CD14-positive monocyte (primary cell): ENCODE results near the gene DLGAP1. TPM values are rescaled to one million over a fixed set of nuclear protein-coding genes. Genes with fewer than 3 reads are reported as not detected.
A peak's percentile ranks its signal among the peaks of the same experiment; 100 is the strongest.

Source experiments
- DNase-seq, 3 donors: peaks; one replicate each; pipeline ENCODE4 v3.0.0-alpha.2; 2011 to 2022
- H2AFZ ChIP-seq: 2 replicates; pipeline ENCODE4 v1.6.0; 2012; ENCODE audit warnings: mild to moderate bottlenecking, low read depth, low read length, inconsistent platforms; ENCODE audit not compliant: insufficient read depth, poor library complexity, severe bottlenecking
- H3K27ac ChIP-seq, 2 donors: 1 replicate in 1 of 2; 2 replicates in 1 of 2; pipeline ENCODE4 v1.5.1; 2012 to 2013; ENCODE audit warnings: low read length in 2 of 2, control low read depth in 1 of 2, inconsistent platforms in 1 of 2, low read depth in 1 of 2, mild to moderate bottlenecking in 1 of 2
- H3K27me3 ChIP-seq, 2 donors: one replicate each; pipeline versions ENCODE4 v1.6.0 to v1.6.1; 2011 to 2013; ENCODE audit warnings: low read length in 2 of 2; ENCODE audit not compliant: control insufficient read depth in 2 of 2, insufficient read depth in 2 of 2
- H3K36me3 ChIP-seq, 2 donors: replicated peaks in 1 of 2; 1 replicate in 1 of 2; 2 replicates in 1 of 2; pipeline versions ENCODE4 v1.5.1 to v1.6.1; 2012 to 2013; ENCODE audit warnings: low read length in 2 of 2, control low read depth in 1 of 2, inconsistent platforms in 1 of 2, mild to moderate bottlenecking in 1 of 2; ENCODE audit not compliant: insufficient read depth in 2 of 2, control insufficient read depth in 1 of 2
- H3K4me1 ChIP-seq, 2 donors: 1 replicate in 1 of 2; 2 replicates in 1 of 2; pipeline versions ENCODE4 v1.5.1 to v1.6.1; 2012 to 2013; ENCODE audit warnings: low read length in 2 of 2, control low read depth in 1 of 2, inconsistent platforms in 1 of 2, mild to moderate bottlenecking in 1 of 2, moderate library complexity in 1 of 2; ENCODE audit not compliant: insufficient read depth in 2 of 2, control insufficient read depth in 1 of 2
- H3K4me2 ChIP-seq: replicated peaks from 2 replicates; pipeline ENCODE3; 2012; ENCODE audit warnings: low read length, moderate library complexity, mild to moderate bottlenecking; ENCODE audit not compliant: poor library complexity, severe bottlenecking; ENCODE audit errors: extremely low read depth
- H3K4me3 ChIP-seq, 3 experiments: fragments of 200-600 bp in 1 of 3; sonication (generic) in 1 of 3; replicated peaks in 1 of 3; 1 replicate in 2 of 3; 2 replicates in 1 of 3; pipeline ENCODE4 v1.5.1; 2011 to 2013; ENCODE audit warnings: low read length in 3 of 3, mild to moderate bottlenecking in 3 of 3, control low read depth in 2 of 3, low read depth in 2 of 3, inconsistent platforms in 1 of 3, moderate library complexity in 1 of 3
- H3K79me2 ChIP-seq: 2 replicates; pipeline ENCODE4 v1.6.0; 2012; ENCODE audit warnings: mild to moderate bottlenecking, control low read depth, inconsistent platforms, low read length, moderate library complexity; ENCODE audit not compliant: insufficient read depth
- H3K9ac ChIP-seq: 2 replicates; pipeline ENCODE4 v1.6.0; 2017; ENCODE audit warnings: low read length, mild to moderate bottlenecking; ENCODE audit not compliant: insufficient read depth, poor library complexity, severe bottlenecking
- H3K9me3 ChIP-seq, 2 donors: replicated peaks in 1 of 2; 1 replicate in 1 of 2; 2 replicates in 1 of 2; pipeline versions ENCODE4 v1.5.1 to v1.6.1; 2012 to 2013; ENCODE audit warnings: low read length in 2 of 2, control low read depth in 1 of 2; ENCODE audit not compliant: control insufficient read depth in 1 of 2, insufficient read depth in 1 of 2
- H4K20me1 ChIP-seq: 2 replicates; pipeline ENCODE4 v1.6.0; 2012; ENCODE audit warnings: mild to moderate bottlenecking, low read length, control low read depth, moderate library complexity; ENCODE audit not compliant: insufficient read depth
- H3K27ac Mint-ChIP-seq, 7 donors: one replicate each; pipeline ENCODE4 v1.8.0; 2020; ENCODE audit warnings: mild to moderate bottlenecking in 7 of 7, mixed read lengths in 7 of 7, moderate library complexity in 6 of 7, inconsistent platforms in 2 of 7
- H3K27me3 Mint-ChIP-seq, 3 donors: one replicate each; pipeline ENCODE4 v1.8.0; 2021 to 2022; ENCODE audit warnings: low read depth in 3 of 3, mild to moderate bottlenecking in 3 of 3, mixed read lengths in 3 of 3, moderate library complexity in 3 of 3, inconsistent platforms in 1 of 3
- H3K36me3 Mint-ChIP-seq, 2 donors: one replicate each; pipeline ENCODE4 v1.8.0; 2020; ENCODE audit warnings: mixed read lengths in 2 of 2, inconsistent platforms in 1 of 2, mild to moderate bottlenecking in 1 of 2
- H3K4me1 Mint-ChIP-seq: one replicate; pipeline ENCODE4 v1.8.0; 2020; ENCODE audit warnings: mild to moderate bottlenecking, mixed read lengths
- H3K4me3 Mint-ChIP-seq, 2 donors: one replicate each; pipeline ENCODE4 v1.8.0; 2020; ENCODE audit warnings: mild to moderate bottlenecking in 2 of 2, mixed read lengths in 2 of 2, moderate library complexity in 1 of 2
- H3K9me3 Mint-ChIP-seq, 7 donors: one replicate each; pipeline ENCODE4 v1.8.0; 2020 to 2022; ENCODE audit warnings: mixed read lengths in 7 of 7, mild to moderate bottlenecking in 6 of 7, moderate library complexity in 6 of 7, inconsistent platforms in 2 of 7
- CTCF ChIP-seq: fragments of 200-600 bp; IDR thresholded peaks from one replicate; pipeline ENCODE4 v1.8.0; 2022; ENCODE audit warnings: antibody characterized with exemption, mild to moderate bottlenecking
- WGBS: methylation state at CpG from one replicate; pipeline ENCODE4 v1.1.5; 2013; ENCODE audit warnings: missing lambda C conversion rate; ENCODE audit not compliant: insufficient coverage; 5-methylcytosine and 5-hydroxymethylcytosine counted together
- intact Hi-C, 2 donors: fragments of 100-400 bp; cut with micrococcal nuclease; formaldehyde crosslinking; loops; one replicate each; pipeline versions ENCODE4 v1.15.0 to v1.15.1; 2023
- polyA plus RNA-seq, 3 donors: library from polyadenylated mRNA; depleted of rRNA in 1 of 3; unstranded in 2 of 3; stranded (reverse) in 1 of 3; fragments of 300-500 nt in 2 of 3; fragments of >200 nt in 1 of 3; fragmentation: Illumina TruSeq in 2 of 3; gene quantifications; 1 replicate in 2 of 3; 2 replicates in 1 of 3; pipeline ENCODE4 v1.2.3, GENCODE V29; 2012 to 2021

DLGAP1 gene
- polyA plus RNA-seq, 3 donors = 0.09 to 0.42 TPM; not detected in 1

GRCh38 chr18:3604498-3605408, 850.4 kb downstream of the DLGAP1 start:
- WGBS = 5% methylated on average over 11 of the region's 12 CpGs
- H3K9me3 ChIP-seq = no peaks in the 10 kb centered on the region
- H3K9ac ChIP-seq = peak overlapping the region; percentile 72
- H3K4me2 ChIP-seq = peak overlapping the region; percentile 89
- H4K20me1 ChIP-seq = no peaks in the 10 kb centered on the region
- H3K36me3 Mint-ChIP-seq = no peaks in the 10 kb centered on the region
- H2AFZ ChIP-seq = peak overlapping the region; percentile 87
- H3K27ac Mint-ChIP-seq = no peak overlapping the region
- H3K4me1 Mint-ChIP-seq = peaks cover 3% of the 10 kb centered on the region
- H3K36me3 ChIP-seq = no peaks in the 10 kb centered on the region
- no peak overlapping the region for H3K4me3 Mint-ChIP-seq
- peak overlapping the region; percentile 87 to 96 for H3K27ac ChIP-seq
- no peaks in the 10 kb centered on the region for H3K79me2 ChIP-seq
- TF ChIP-seq CTCF = no peak
- peak overlapping the region; percentile 23 to 77 (median 49) for H3K4me3 ChIP-seq
- DNase-seq = peak; percentile 85 to 95 (median 95)
- H3K27me3 ChIP-seq = no peaks in the 10 kb centered on the region
- intact Hi-C loops = loop anchor here (5.0 to 10.0 kb wide), 2 partner anchors 58 to 140 kb away; no protein-coding TSS in a partner anchor
- peaks cover 0 to 1% (median 0%) of the 10 kb centered on the region in 7 donors for H3K9me3 Mint-ChIP-seq
- H3K27me3 Mint-ChIP-seq = no peaks in the 10 kb centered on the region
- peaks cover 45 to 48% of the 10 kb centered on the region in 2 donors for H3K4me1 ChIP-seq

GRCh38 chr18:3604235-3604497, 850.9 kb downstream of the DLGAP1 start:
- Histone ChIP-seq H2AFZ (no peak overlapping the region), H3K9me3 (no peaks in the 10 kb centered on the region), H3K79me2 (no peaks in the 10 kb centered on the region), H3K4me1 (peaks cover 45 to 48% of the 10 kb centered on the region in 2 donors), H3K9ac (peak overlapping the region; percentile 72), H3K36me3 (no peaks in the 10 kb centered on the region), H4K20me1 (no peaks in the 10 kb centered on the region), H3K4me3 (peak overlapping the region in 2 of 3 experiments; percentile 49 to 77), H3K27ac (peak overlapping the region; percentile 87 to 96), H3K4me2 (peak overlapping the region; percentile 89), H3K27me3 (no peaks in the 10 kb centered on the region)
- no peak for TF ChIP-seq CTCF
- no peak for DNase-seq
- intact Hi-C loops = loop anchor here (5.0 to 10.0 kb wide), 2 partner anchors 58 to 141 kb away; no protein-coding TSS in a partner anchor
- Mint-ChIP-seq H3K27me3 (no peaks in the 10 kb centered on the region), H3K9me3 (peaks cover 0 to 1% (median 0%) of the 10 kb centered on the region in 7 donors), H3K4me1 (peaks cover 3% of the 10 kb centered on the region), H3K36me3 (no peaks in the 10 kb centered on the region), H3K4me3 (no peak overlapping the region), H3K27ac (no peak overlapping the region)
- 0% methylated on average over 3 of the region's 4 CpGs for WGBS
